ENCODE measurements around the gene COQ8B. TPM values are rescaled to one million over a fixed set of nuclear protein-coding genes. Genes with fewer than 3 reads are reported as not detected.
A peak's percentile ranks its signal among the peaks of the same experiment; 100 is the strongest.
"Not testable (repeated sequence)": the region's sequence is repeated elsewhere in the genome, so short reads cannot be mapped to it uniquely, and the experiment has no call there.

Gene COQ8B
- total RNA-seq = 10 to 100 TPM; 23.2 to 24.0 TPM

- peaks cover 6% of the 10 kb centered on the region for H3K36me3 Mint-ChIP-seq (ENCODE audit: low read depth)
- H3K27ac Mint-ChIP-seq = peak within 1 kb of the TSS; percentile 96
- H3K27me3 Mint-ChIP-seq = no peaks in the 10 kb centered on the region
- TF ChIP-seq, protein P1, sequence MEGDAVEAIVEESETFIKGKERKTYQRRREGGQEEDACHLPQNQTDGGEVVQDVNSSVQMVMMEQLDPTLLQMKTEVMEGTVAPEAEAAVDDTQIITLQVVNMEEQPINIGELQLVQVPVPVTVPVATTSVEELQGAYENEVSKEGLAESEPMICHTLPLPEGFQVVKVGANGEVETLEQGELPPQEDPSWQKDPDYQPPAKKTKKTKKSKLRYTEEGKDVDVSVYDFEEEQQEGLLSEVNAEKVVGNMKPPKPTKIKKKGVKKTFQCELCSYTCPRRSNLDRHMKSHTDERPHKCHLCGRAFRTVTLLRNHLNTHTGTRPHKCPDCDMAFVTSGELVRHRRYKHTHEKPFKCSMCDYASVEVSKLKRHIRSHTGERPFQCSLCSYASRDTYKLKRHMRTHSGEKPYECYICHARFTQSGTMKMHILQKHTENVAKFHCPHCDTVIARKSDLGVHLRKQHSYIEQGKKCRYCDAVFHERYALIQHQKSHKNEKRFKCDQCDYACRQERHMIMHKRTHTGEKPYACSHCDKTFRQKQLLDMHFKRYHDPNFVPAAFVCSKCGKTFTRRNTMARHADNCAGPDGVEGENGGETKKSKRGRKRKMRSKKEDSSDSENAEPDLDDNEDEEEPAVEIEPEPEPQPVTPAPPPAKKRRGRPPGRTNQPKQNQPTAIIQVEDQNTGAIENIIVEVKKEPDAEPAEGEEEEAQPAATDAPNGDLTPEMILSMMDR (IDR thresholded peaks at IDR 0.05) = no peak
- POLR2A ChIA-PET = interaction anchor here (0.7 to 1.8 kb wide), 11 partner anchors 11 to 61 kb away, joined by 3 to 14 read pairs (median 5); partner anchors contain the start of genes ACTMAP, NUMBL, RAB4B and SNRPA
- no peaks in the 10 kb centered on the region for H3K9me3 Mint-ChIP-seq
- H3K4me3 Mint-ChIP-seq = peak within 1 kb of the TSS; percentile 94
- intact Hi-C loops (cut with micrococcal nuclease) = loop anchor here (5.0 kb wide), 2 partner anchors 36 to 54 kb away; partner anchors contain the start of genes ACTMAP and SNRPA
- CTCF ChIA-PET = interaction anchor here (0.6 to 1.7 kb wide), 9 partner anchors 15 to 132 kb away, joined by 3 to 6 read pairs (median 4); partner anchors contain the start of gene EGLN2
- DNase-seq (peak; percentile 100), ATAC-seq (peak; percentile 74)
- H3K4me1 Mint-ChIP-seq (ENCODE audit: low read depth) = peaks cover 50% of the 10 kb centered on the region
Measured at GRCh38 chr19:40716482-40717324, at the start of gene COQ8B, which contains the start of gene ITPKC. Gene COQ8B (minus strand): TSS chr19:40716886. CDS start chr19:40714632, 2,254 bp downstream. Gene ITPKC (plus strand): TSS chr19:40717112. CDS start chr19:40717136, 24 bp downstream.

- not testable (repeated sequence) for H3K27ac Mint-ChIP-seq
Measured at GRCh38 chr19:40766385-40766784, 49.7 kb upstream of the COQ8B start.

DNA sequence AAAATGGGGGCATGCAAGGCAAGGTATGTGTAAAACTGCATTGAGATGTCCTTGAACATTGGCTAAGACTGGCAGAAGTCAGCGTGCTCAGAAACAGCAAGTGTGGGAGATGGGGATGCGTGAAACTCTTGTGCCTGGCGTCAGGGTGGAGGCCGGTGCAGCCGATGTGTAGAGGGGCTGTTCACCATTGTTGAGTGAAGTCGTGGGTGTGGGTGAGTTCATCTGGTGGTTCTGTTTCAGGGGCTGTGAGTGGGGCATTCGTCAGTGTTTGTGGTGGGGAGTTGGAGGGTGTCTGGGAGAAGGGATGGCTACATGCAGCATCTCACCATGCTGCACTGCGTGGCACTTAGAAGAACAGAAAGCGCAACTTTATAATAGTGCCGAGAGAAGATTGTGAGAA, 47.3 kb upstream of the COQ8B start:
- peaks cover 71% of the 10 kb centered on the region for H3K36me3 Mint-ChIP-seq (ENCODE audit: low read depth)
- DNase-seq (peak; percentile 63), ATAC-seq (peak; percentile 69)
- H3K4me3 Mint-ChIP-seq = peak overlapping the region; percentile 7
- POLR2A ChIA-PET = interaction anchor here (0.6 to 1.5 kb wide), 5 partner anchors 8 to 563 kb away, joined by 3 to 6 read pairs (median 4); no protein-coding TSS in a partner anchor
- peak overlapping the region; percentile 77 for H3K27ac Mint-ChIP-seq
- no peaks in the 10 kb centered on the region for H3K27me3 Mint-ChIP-seq
- CTCF ChIA-PET = no interaction called here
- peaks cover 62% of the 10 kb centered on the region for H3K4me1 Mint-ChIP-seq (ENCODE audit: low read depth)
- no peaks in the 10 kb centered on the region for H3K9me3 Mint-ChIP-seq
- intact Hi-C loops (cut with micrococcal nuclease) = no loop called here
- TF ChIP-seq, protein P1 (IDR thresholded peaks at IDR 0.05) = no peak

More at GRCh38 chr19:40766385-40766784, 49.7 kb upstream of the COQ8B start:
- ATAC-seq; H3K27me3 Mint-ChIP-seq; H3K4me3 Mint-ChIP-seq; H3K9me3 Mint-ChIP-seq; intact Hi-C loops (cut with micrococcal nuclease); DNase-seq: not testable (repeated sequence)
- POLR2A ChIA-PET = interaction anchor here (1.1 to 1.8 kb wide), 4 partner anchors 9 to 14 kb away, joined by 3 to 12 read pairs (median 6); no protein-coding TSS in a partner anchor
- H3K36me3 Mint-ChIP-seq (ENCODE audit: low read depth) = peaks cover 66% of the 10 kb centered on the region
- H3K4me1 Mint-ChIP-seq (ENCODE audit: low read depth) = peaks cover 55% of the 10 kb centered on the region
- CTCF ChIA-PET = interaction anchor here (0.7 to 1.1 kb wide), 5 partner anchors 11 to 103 kb away, joined by 3 to 5 read pairs (median 4); partner anchors contain the start of gene RAB4B

DNA sequence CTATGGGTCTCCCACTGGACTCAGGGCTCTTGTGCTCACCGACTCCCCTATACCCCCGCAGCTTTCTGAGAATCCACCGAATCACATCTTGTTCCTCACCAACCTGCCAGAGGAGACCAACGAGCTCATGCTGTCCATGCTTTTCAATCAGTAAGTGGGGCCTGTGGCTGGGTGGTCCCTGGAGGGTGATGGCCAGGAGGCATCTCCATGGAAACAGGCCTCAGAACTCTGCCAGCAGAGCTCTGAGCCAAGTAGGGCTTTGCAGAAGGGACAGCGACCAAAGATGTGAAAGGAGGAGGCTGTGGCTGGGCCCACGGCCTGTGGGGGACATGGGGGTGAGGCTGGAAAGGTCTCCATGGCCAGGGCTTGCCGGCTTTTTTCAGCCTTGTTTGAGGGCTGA, 46.8 kb upstream of the COQ8B start:
- Mint-ChIP-seq H3K36me3 (ENCODE audit: low read depth) (peaks cover 74% of the 10 kb centered on the region), H3K9me3 (no peaks in the 10 kb centered on the region), H3K27ac (peak overlapping the region; percentile 77), H3K4me3 (peak overlapping the region; percentile 7), H3K4me1 (ENCODE audit: low read depth) (peaks cover 62% of the 10 kb centered on the region), H3K27me3 (no peaks in the 10 kb centered on the region)
- ATAC-seq (no peak), DNase-seq (no peak)
- intact Hi-C loops (cut with micrococcal nuclease) = no loop called here
- ChIA-PET CTCF (no interaction called here), POLR2A (interaction anchor here (1.0 to 1.6 kb wide), 7 partner anchors 8 to 43 kb away, joined by 3 to 8 read pairs (median 4); partner anchors contain the start of gene EGLN2)
- TF ChIP-seq, protein P1 (IDR thresholded peaks at IDR 0.05) = no peak

DNA sequence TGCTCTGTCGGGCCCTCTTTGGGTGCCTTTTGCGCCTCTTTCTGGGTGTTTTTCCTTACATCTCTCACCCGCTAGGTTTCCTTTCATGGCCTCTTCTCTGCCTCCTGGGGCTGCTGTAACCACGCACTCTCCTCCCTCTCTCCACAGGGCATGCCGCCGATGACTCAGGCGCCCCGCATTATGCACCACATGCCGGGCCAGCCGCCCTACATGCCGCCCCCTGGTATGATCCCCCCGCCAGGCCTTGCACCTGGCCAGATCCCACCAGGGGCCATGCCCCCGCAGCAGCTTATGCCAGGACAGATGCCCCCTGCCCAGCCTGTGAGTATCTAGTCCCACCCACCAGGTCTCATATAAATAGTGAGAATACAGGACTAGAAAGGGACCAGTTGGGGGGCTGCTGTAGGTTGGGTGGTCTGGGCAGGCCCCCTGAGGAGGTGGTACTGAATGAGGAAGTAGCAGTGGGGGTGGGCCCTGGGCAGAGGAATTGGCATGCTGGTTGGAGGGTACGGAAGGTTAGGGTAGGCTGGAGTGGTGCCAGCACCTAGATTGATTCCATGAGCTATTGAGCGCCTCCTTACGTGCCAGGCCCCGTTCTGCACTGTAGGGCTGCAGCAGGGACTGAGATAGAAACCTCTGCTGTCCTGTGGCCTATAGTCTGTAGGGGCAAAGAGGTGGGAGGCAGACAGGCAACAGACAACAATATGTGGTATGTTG, 46.2 kb upstream of the COQ8B start:
- TF ChIP-seq, protein P1 (IDR thresholded peaks at IDR 0.05) = no peak
- peak overlapping the region; percentile 5 for H3K4me3 Mint-ChIP-seq
- ChIA-PET CTCF (no interaction called here), POLR2A (interaction anchor here (1.3 to 1.6 kb wide), 6 partner anchors 8 to 43 kb away, joined by 4 to 8 read pairs (median 4); partner anchors contain the start of gene EGLN2)
- ATAC-seq (peak; percentile 57), DNase-seq (peak; percentile 64)
- peaks cover 68% of the 10 kb centered on the region for H3K4me1 Mint-ChIP-seq (ENCODE audit: low read depth)
- H3K27me3 Mint-ChIP-seq = no peaks in the 10 kb centered on the region
- intact Hi-C loops (cut with micrococcal nuclease) = no loop called here
- H3K9me3 Mint-ChIP-seq = no peaks in the 10 kb centered on the region
- H3K36me3 Mint-ChIP-seq (ENCODE audit: low read depth) = peaks cover 80% of the 10 kb centered on the region
- H3K27ac Mint-ChIP-seq = peak overlapping the region; percentile 77
